Measurements from ENCODE around the gene GMDS. TPM values are rescaled to one million over a fixed set of nuclear protein-coding genes. Genes with fewer than 3 reads are reported as not detected.
A peak's percentile ranks its signal among the peaks of the same experiment; 100 is the strongest.

GMDS gene
- total and polyA plus RNA-seq, 2 experiments from 2014 or later, result 30.1 to 36.5 TPM

DNA sequence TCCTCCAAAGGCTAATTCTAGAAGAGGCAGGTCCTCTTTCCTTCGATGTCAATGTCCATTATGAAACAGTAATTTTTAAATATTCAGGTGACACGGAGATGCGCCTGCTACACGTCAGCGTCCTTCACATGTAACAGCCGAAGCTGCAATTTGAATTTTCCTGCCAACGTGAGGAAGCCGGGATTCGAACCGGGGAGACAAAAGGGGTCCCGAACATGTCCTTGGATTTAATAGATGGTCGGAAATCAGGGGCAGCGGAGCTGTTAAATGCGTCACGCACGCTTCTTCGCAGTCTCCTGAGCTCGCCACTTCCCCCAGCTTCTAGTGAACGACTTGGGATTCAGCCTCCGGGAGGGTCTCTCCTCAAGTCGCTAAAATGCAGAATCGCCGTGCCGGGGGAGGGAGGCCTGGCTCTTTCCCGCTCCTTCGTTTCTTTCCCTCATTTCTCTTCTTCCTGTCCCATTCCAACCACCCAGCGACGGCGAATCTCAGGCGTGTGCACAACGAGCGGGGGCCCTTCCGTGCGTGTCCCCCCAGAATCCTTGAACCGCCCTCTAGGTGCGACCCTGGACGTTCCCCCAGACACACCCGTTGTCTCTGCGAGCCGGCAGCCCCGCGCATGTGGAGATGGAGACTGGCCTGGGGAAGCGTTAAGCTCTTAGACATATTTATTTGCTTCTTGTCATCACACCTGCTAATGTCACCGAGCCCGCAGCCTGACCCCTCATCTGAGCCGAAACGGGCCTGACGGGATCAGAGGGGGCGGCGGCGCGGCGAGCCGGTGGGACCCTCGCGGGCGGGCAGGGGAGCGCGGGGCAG, 637.0 kb downstream of the GMDS start:
- peak overlapping the region; percentile 83 for H3K4me2 ChIP-seq
- TF ChIP-seq, protein P1, sequence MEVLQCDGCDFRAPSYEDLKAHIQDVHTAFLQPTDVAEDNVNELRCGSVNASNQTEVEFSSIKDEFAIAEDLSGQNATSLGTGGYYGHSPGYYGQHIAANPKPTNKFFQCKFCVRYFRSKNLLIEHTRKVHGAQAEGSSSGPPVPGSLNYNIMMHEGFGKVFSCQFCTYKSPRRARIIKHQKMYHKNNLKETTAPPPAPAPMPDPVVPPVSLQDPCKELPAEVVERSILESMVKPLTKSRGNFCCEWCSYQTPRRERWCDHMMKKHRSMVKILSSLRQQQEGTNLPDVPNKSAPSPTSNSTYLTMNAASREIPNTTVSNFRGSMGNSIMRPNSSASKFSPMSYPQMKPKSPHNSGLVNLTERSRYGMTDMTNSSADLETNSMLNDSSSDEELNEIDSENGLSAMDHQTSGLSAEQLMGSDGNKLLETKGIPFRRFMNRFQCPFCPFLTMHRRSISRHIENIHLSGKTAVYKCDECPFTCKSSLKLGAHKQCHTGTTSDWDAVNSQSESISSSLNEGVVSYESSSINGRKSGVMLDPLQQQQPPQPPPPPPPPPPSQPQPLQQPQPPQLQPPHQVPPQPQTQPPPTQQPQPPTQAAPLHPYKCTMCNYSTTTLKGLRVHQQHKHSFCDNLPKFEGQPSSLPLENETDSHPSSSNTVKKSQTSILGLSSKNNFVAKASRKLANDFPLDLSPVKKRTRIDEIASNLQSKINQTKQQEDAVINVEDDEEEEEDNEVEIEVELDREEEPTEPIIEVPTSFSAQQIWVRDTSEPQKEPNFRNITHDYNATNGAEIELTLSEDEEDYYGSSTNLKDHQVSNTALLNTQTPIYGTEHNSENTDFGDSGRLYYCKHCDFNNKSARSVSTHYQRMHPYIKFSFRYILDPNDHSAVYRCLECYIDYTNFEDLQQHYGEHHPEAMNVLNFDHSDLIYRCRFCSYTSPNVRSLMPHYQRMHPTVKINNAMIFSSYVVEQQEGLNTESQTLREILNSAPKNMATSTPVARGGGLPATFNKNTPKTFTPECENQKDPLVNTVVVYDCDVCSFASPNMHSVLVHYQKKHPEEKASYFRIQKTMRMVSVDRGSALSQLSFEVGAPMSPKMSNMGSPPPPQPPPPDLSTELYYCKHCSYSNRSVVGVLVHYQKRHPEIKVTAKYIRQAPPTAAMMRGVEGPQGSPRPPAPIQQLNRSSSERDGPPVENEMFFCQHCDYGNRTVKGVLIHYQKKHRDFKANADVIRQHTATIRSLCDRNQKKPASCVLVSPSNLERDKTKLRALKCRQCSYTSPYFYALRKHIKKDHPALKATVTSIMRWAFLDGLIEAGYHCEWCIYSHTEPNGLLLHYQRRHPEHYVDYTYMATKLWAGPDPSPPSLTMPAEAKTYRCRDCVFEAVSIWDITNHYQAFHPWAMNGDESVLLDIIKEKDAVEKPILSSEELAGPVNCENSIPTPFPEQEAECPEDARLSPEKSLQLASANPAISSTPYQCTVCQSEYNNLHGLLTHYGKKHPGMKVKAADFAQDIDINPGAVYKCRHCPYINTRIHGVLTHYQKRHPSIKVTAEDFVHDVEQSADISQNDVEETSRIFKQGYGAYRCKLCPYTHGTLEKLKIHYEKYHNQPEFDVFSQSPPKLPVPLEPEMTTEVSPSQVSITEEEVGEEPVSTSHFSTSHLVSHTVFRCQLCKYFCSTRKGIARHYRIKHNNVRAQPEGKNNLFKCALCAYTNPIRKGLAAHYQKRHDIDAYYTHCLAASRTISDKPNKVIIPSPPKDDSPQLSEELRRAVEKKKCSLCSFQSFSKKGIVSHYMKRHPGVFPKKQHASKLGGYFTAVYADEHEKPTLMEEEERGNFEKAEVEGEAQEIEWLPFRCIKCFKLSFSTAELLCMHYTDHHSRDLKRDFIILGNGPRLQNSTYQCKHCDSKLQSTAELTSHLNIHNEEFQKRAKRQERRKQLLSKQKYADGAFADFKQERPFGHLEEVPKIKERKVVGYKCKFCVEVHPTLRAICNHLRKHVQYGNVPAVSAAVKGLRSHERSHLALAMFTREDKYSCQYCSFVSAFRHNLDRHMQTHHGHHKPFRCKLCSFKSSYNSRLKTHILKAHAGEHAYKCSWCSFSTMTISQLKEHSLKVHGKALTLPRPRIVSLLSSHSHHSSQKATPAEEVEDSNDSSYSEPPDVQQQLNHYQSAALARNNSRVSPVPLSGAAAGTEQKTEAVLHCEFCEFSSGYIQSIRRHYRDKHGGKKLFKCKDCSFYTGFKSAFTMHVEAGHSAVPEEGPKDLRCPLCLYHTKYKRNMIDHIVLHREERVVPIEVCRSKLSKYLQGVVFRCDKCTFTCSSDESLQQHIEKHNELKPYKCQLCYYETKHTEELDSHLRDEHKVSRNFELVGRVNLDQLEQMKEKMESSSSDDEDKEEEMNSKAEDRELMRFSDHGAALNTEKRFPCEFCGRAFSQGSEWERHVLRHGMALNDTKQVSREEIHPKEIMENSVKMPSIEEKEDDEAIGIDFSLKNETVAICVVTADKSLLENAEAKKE (CRISPR knock-in tag; IDR thresholded peaks at IDR 0.05), result no peak
- TF ChIP-seq CREB1 (CRISPR knock-in tag; IDR thresholded peaks at IDR 0.05; ENCODE audit: low read depth) (no peak), JUNB (IDR thresholded peaks at IDR 0.05; ENCODE audit: unreplicated experiment) (no peak), NANOG (IDR thresholded peaks at IDR 0.05; ENCODE audit: borderline replicate concordance) (no peak), EZH2phosphoT487 (IDR thresholded peaks at IDR 0.05; ENCODE audit: unreplicated experiment) (peak; percentile 61), POLR2AphosphoS5 (IDR thresholded peaks at IDR 0.05; ENCODE audit: low read depth) (no peak), ZNF114 (CRISPR knock-in tag; IDR thresholded peaks at IDR 0.05) (no peak), ZNF331 (CRISPR knock-in tag; IDR thresholded peaks at IDR 0.05; ENCODE audit: low read depth) (no peak), EZH2 (IDR thresholded peaks at IDR 0.05; ENCODE audit: low read depth, unreplicated experiment) (peak; percentile 79), STAT1 (IDR thresholded peaks at IDR 0.05; ENCODE audit: unreplicated experiment) (no peak)
- TF ChIP-seq, protein P2, sequence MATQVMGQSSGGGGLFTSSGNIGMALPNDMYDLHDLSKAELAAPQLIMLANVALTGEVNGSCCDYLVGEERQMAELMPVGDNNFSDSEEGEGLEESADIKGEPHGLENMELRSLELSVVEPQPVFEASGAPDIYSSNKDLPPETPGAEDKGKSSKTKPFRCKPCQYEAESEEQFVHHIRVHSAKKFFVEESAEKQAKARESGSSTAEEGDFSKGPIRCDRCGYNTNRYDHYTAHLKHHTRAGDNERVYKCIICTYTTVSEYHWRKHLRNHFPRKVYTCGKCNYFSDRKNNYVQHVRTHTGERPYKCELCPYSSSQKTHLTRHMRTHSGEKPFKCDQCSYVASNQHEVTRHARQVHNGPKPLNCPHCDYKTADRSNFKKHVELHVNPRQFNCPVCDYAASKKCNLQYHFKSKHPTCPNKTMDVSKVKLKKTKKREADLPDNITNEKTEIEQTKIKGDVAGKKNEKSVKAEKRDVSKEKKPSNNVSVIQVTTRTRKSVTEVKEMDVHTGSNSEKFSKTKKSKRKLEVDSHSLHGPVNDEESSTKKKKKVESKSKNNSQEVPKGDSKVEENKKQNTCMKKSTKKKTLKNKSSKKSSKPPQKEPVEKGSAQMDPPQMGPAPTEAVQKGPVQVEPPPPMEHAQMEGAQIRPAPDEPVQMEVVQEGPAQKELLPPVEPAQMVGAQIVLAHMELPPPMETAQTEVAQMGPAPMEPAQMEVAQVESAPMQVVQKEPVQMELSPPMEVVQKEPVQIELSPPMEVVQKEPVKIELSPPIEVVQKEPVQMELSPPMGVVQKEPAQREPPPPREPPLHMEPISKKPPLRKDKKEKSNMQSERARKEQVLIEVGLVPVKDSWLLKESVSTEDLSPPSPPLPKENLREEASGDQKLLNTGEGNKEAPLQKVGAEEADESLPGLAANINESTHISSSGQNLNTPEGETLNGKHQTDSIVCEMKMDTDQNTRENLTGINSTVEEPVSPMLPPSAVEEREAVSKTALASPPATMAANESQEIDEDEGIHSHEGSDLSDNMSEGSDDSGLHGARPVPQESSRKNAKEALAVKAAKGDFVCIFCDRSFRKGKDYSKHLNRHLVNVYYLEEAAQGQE (IDR thresholded peaks at IDR 0.05; ENCODE audit: unreplicated experiment), result no peak
- TF ChIP-seq, protein P3, sequence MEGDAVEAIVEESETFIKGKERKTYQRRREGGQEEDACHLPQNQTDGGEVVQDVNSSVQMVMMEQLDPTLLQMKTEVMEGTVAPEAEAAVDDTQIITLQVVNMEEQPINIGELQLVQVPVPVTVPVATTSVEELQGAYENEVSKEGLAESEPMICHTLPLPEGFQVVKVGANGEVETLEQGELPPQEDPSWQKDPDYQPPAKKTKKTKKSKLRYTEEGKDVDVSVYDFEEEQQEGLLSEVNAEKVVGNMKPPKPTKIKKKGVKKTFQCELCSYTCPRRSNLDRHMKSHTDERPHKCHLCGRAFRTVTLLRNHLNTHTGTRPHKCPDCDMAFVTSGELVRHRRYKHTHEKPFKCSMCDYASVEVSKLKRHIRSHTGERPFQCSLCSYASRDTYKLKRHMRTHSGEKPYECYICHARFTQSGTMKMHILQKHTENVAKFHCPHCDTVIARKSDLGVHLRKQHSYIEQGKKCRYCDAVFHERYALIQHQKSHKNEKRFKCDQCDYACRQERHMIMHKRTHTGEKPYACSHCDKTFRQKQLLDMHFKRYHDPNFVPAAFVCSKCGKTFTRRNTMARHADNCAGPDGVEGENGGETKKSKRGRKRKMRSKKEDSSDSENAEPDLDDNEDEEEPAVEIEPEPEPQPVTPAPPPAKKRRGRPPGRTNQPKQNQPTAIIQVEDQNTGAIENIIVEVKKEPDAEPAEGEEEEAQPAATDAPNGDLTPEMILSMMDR (conservative IDR thresholded peaks at IDR 0.05; ENCODE audit: low read depth in 2 of 2), result no peak
- H3K36me3 Mint-ChIP-seq (ENCODE audit: low read depth), result no peaks in the 10 kb centered on the region; the same call in 2 of the 3 replicates
- ATAC-seq (no peak), DNase-seq (ENCODE audit: low spot score) (peak; percentile 55)
- no peak overlapping the region for H2AFZ ChIP-seq
- peaks cover 46% of the 10 kb centered on the region for H3K4me1 Mint-ChIP-seq
- H3K27me3 Mint-ChIP-seq (ENCODE audit: insufficient read depth, low read depth, poor library complexity), result peaks cover 79% of the 10 kb centered on the region
- H3K79me2 ChIP-seq (replicated peaks; ENCODE audit: insufficient read depth), result no peaks in the 10 kb centered on the region
- H3K4me3 Mint-ChIP-seq, result peak overlapping the region; percentile 64
- H3K27ac Mint-ChIP-seq, result no peak overlapping the region
- peaks cover 11% of the 10 kb centered on the region; the same call in 1 of the 2 replicates for H3F3A ChIP-seq (replicated peaks; ENCODE audit: low read depth)
- H3K36me3 ChIP-seq (ENCODE audit: insufficient read depth), result no peaks in the 10 kb centered on the region
- peaks cover 8% of the 10 kb centered on the region; the same call in 2 of the 3 replicates for H3K9me3 Mint-ChIP-seq
- H3K4me1 ChIP-seq (ENCODE audit: insufficient read depth), result peaks cover 38% of the 10 kb centered on the region
- no peaks in the 10 kb centered on the region for H3K9me2 ChIP-seq (ENCODE audit: insufficient read depth)
- peaks cover 97% of the 10 kb centered on the region for H3K27me3 ChIP-seq (ENCODE audit: insufficient read depth)
- H4K20me1 ChIP-seq (replicated peaks; ENCODE audit: insufficient read depth), result peaks cover 14% of the 10 kb centered on the region
- H3K4me3 ChIP-seq, result peak overlapping the region; percentile 53
- H3K27ac ChIP-seq (ENCODE audit: low read depth), result no peak overlapping the region
